GM12875 (cell line): ENCODE results near the gene TBXAS1.

Source experiments
- H3K4me3 ChIP-seq: one replicate; pipeline ENCODE4 v1.5.1; 2011; ENCODE audit warnings: low read depth, low read length, control low read depth
- CTCF ChIP-seq: IDR thresholded peaks from 2 replicates; pipeline ENCODE4 v1.5.1; 2011; ENCODE audit warnings: low read depth, mild to moderate bottlenecking, control low read depth, inconsistent platforms, low read length, moderate library complexity, borderline replicate concordance; ENCODE audit not compliant: insufficient read depth

TBXAS1 gene

DNA sequence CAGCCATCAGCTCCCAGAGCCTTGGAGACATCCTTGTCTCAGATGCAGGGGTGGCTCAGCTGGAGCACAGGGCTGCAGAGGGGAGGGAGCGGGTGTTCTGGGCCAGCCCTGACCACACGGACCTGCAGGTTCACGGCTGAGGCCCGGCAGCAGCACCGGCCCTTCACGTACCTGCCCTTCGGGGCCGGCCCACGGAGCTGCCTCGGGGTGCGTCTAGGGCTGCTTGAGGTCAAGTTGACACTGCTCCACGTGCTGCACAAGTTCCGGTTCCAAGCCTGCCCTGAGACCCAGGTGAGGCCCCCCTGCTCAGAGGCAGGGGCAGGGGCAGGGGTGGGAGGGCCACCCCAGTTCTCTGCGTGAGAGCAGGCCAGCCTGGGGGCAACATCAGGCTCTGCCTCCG is 188.5 kb downstream of the TBXAS1 start:
- no peak for TF ChIP-seq CTCF
- H3K4me3 ChIP-seq = no peak overlapping the region

GRCh38 chr7:140018125-140019043 is 189.3 kb downstream of the TBXAS1 start:
- no peak overlapping the region for H3K4me3 ChIP-seq
- no peak for TF ChIP-seq CTCF

DNA sequence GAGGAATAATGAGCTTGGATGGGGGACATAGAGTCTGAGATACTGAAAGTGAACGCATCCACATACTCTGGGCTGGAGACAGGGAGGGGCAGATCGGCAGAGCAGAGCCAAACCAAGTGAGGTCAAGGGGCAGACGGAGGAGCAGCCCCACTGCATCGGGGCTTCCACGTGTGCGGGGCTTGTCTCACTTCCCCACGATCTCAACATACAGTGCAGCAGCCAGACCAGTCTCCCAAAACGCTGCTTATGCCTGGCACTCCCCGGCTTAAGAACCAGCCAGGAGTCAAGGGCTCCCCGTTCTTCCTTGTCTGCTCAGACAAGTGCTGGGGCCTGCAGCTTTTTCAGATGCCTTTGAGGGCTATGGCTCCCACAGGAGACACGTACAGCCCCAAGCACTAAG is 190.1 kb downstream of the TBXAS1 start:
- H3K4me3 ChIP-seq = no peak overlapping the region
- no peak for TF ChIP-seq CTCF

DNA sequence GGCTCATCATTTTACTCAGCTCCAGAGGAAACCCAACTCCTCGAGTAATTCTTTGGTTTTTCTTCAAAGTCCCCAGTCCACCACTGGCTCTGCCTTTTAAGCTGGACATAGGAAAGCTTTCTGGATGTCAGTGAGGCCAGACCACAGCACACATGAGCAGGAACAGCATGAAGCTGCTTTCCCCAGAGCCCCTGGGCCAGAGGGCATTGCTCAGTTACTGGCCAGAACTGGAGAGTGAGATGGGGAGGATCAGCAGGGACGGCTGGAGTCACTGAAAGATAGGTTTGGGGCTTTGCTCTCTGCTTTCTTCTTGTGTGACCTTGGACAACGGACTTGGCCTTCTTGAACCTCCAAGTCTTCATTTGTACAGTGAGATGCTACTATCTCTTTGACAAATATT is 190.5 kb downstream of the TBXAS1 start:
- TF ChIP-seq CTCF = no peak
- H3K4me3 ChIP-seq = no peak overlapping the region

DNA sequence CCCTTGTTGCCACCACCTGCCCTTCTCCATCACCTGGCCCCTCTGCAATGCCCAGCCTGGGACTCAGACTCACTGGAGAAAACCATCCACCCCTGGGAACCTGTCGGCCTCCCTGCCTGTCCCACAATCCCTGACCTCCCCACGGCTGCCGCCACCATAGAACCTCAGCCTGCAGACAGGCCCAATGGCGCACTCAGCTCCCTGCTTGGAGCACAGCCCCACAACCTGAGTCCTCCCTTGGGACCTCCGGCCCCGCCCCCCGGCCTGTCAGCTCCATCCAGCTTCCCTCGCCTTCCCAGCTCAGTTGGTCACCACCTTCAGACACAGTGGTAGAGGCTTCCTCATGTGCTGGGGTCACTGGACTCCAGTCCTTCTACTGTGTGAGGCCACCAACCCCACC is 192.5 kb downstream of the TBXAS1 start:
- TF ChIP-seq CTCF = no peak
- H3K4me3 ChIP-seq = no peak overlapping the region

GRCh38 chr7:140022582-140023211 is 193.6 kb downstream of the TBXAS1 start:
- no peak overlapping the region for H3K4me3 ChIP-seq
- no peak for TF ChIP-seq CTCF

GRCh38 chr7:140023728-140024127 is 194.7 kb downstream of the TBXAS1 start:
- TF ChIP-seq CTCF = no peak
- H3K4me3 ChIP-seq = no peak overlapping the region
